Activated CD4-positive, alpha-beta T cell treated with anti-CD3 and anti-CD28 coated beads for 4 hours (primary cell): ENCODE results near the gene ANXA2R.
A peak's percentile ranks its signal among the peaks of the same experiment; 100 is the strongest.

Source experiments
- DNase-seq, 2 donors: peaks; one replicate each; pipeline ENCODE4 v3.0.0-alpha.2; 2020

ANXA2R gene

GRCh38 chr5:42995360-42995751 lies 44.8 kb downstream of the ANXA2R start:
- DNase-seq: no peak

GRCh38 chr5:42994555-42995359 lies 45.4 kb downstream of the ANXA2R start:
- DNase-seq: peak; percentile 81 to 86

- DNase-seq: no peak
Observed at GRCh38 chr5:42994246-42994554, 45.9 kb downstream of the ANXA2R start.

- peak; percentile 51 to 53 for DNase-seq
Observed at GRCh38 chr5:42993516-42994245, 46.4 kb downstream of the ANXA2R start.

GRCh38 chr5:42992088-42992879 lies 47.8 kb downstream of the ANXA2R start:
- peak; percentile 55 to 68 for DNase-seq

- DNase-seq: no peak
Observed at GRCh38 chr5:42991404-42992087, 48.6 kb downstream of the ANXA2R start.

- DNase-seq: no peak
Observed at GRCh38 chr5:42990892-42991291, 49.2 kb downstream of the ANXA2R start.
